VCaP (cell line): ENCODE data around the gene COL6A2.
A peak's percentile ranks its signal among the peaks of the same experiment; 100 is the strongest.

Source experiments
- H3K27ac ChIP-seq: fragments of 450-650 bp; 2 replicates; pipeline ENCODE4 v1.5.1; 2017
- TF ChIP-seq, protein P1 (sequence below): fragments of 450-650 bp; conservative IDR thresholded peaks from 2 replicates; pipeline ENCODE4 v1.5.1; 2017; ENCODE audit warnings: mild to moderate bottlenecking, moderate library complexity

Gene COL6A2

DNA sequence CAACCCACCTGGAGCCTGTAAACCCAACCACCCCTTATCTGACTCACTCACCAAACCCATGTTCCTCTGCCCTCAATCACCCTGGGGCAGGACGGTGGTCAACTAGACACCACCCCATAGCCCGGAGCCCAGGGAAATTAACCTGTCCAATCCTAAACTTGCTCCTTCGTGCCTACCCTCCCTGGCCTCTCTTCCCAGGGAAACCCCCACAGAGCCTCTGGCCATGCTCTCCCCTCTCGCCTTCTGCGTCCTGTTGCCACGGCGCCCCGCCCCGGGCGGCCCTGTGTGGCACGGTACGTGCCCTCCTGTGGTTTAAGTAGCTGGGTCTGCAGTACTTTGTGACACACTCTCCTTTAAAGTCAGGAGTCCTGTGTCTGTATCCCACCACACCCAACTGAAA is 61.5 kb downstream of the COL6A2 start:
- TF ChIP-seq, protein P1, sequence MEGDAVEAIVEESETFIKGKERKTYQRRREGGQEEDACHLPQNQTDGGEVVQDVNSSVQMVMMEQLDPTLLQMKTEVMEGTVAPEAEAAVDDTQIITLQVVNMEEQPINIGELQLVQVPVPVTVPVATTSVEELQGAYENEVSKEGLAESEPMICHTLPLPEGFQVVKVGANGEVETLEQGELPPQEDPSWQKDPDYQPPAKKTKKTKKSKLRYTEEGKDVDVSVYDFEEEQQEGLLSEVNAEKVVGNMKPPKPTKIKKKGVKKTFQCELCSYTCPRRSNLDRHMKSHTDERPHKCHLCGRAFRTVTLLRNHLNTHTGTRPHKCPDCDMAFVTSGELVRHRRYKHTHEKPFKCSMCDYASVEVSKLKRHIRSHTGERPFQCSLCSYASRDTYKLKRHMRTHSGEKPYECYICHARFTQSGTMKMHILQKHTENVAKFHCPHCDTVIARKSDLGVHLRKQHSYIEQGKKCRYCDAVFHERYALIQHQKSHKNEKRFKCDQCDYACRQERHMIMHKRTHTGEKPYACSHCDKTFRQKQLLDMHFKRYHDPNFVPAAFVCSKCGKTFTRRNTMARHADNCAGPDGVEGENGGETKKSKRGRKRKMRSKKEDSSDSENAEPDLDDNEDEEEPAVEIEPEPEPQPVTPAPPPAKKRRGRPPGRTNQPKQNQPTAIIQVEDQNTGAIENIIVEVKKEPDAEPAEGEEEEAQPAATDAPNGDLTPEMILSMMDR, result no peak
- no peak overlapping the region for H3K27ac ChIP-seq

DNA sequence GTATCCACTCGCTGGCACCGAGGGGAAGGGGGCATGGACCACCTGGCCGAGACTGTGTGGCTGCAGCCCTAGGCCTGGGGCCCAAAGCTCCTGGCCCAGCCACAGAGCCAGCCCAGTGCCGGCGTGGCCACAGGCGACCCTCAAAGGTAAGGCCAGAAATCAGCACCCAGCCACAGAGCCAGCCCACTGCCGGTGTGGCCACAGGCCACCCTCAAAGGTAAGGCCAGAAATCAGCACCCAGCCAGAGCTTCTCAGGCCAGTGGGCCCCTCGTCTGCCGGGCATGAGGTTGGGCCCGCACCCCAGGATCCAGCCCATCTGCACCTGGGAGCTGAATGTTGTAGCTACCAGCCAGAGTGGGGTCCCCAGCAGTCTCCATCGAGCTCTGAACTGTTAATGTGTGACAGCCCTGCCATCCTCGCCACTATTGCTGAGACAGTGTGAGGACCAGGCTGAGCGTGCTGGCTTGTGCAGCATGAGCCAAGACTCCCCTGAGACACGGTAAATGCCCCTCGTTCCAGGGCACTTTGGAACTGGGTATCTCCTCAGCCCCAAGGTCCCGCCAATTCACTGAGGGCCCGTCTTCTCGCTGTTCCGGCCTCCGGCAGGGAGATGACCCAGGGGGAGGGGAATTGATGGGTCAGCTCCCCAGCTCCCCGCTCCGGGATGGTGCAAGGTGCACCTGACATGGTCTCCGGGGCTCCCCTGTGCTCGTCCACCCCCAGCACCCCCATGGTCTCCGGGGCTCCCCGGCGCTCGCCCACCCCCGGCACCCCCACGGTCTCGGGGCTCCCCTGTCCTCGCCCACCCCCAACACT is 62.1 kb downstream of the COL6A2 start:
- TF ChIP-seq, protein P1, result no peak
- no peak overlapping the region for H3K27ac ChIP-seq

DNA sequence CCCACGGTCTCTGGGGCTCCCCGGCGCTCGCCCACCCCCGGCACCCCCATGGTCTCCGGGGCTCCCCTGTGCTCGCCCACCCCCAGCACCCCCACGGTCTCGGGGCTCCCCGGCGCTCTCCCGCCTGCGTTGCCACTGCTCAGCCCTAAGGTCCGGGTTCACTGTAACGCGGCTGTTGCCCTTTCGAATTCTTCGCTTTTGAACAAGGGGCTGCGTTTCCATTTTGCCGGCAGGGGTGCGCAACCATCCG is 62.7 kb downstream of the COL6A2 start:
- TF ChIP-seq, protein P1, result no peak
- no peak overlapping the region for H3K27ac ChIP-seq

DNA sequence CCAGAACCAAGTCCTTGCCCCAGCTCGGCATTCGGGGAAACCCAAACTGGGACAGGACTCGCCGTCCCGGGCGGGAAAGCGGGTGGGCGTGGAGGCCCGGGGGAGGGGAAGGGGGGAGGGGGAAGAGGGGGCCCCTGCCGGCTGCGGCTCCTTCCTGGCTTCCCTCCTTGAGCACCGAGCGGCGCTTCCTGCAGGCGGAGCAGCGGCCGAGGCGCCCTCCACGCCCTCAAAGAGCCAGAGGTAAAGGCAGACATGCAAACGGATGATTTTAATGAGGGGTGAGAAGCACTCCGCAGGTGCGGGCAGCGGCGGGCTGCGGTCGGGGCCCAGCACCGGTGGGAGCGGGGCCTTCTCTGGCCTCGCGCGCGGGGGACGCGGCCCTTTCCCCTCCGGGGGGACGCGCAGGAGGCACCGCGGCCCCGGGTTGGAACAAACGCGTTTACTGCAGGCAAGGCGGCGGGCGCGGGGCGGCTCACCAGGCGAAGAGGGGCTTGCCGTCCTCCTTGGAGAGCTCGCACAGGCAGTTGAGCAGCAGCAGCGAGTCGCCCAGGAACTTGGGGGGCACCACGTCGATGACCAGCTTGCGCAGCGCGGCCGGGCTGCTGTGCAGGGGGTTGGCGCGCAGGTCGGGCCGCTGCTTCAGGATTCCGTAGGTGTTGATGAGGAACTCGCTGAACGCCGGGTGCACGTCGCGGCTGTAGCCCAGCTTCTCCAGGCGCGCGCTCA is 63.2 kb downstream of the COL6A2 start:
- TF ChIP-seq, protein P1, result no peak
- peak overlapping the region; percentile 70 for H3K27ac ChIP-seq

DNA sequence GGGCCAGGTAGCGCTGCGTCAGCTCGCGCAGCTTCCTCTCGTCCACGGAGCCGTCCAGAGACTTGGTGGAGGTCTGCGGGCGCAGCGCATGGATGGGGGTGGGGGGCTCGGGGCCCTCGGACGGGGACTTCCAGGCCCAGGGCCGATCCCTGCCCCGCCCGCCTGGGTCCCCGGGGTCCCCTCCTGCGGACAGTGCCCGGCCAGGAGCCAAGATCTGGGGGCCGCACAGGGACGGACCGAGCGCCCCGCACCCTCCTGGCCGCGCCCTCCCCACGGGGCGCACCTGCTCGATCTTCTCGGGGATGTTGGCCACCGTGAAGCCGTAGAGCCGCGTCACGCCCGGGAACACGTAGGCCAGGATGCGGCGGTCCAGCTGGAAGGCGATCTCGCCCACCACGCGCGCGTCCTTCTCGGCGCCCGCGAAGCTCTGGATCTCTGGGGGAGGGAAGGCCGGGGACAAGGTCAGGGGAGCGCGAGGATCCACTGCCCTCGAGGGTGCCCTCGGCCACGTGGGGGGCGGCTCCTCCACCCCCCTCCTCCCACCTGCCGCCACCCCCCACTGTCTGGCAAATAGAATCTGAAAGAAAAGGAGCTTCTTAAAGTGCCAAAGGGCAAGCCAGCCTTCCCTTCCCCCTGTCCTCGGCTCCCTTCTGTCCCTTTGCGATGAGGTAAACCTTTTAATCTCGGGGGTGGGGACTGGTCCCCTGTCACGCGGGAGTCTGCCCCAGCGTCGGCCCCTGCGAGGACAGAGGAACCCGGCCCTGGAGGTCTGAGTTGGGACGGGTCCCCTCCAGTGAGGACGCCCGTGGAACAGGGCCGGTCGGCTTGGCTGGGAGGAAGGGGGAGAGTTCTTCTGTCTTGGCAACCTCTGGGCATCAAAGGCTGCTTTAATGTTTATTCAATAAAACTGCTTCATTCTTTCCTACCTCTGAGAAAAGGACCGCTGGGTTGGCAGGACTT is 64.0 kb downstream of the COL6A2 start:
- TF ChIP-seq, protein P1, result no peak
- peak overlapping the region; percentile 70 for H3K27ac ChIP-seq

DNA sequence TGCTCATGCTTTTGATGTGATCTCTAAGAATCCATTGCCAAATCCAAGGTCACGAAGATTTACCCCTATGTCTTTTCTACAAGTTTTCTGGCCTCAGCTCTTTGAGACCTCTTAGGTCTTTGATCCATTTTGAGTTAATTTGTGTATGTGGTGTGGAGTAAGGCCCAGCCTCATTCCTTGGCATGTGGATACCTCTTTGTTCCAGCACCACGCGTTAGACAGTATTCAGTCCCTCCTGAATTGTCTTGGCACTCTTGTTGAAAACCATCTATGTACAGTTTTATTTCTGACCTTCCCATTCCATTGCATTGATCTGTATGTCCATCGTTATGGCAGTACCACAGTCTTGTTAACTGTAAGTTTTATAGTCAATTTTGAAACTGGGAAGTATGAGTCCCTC is 65.5 kb downstream of the COL6A2 start:
- H3K27ac ChIP-seq, result no peak overlapping the region
- TF ChIP-seq, protein P1, result no peak

DNA sequence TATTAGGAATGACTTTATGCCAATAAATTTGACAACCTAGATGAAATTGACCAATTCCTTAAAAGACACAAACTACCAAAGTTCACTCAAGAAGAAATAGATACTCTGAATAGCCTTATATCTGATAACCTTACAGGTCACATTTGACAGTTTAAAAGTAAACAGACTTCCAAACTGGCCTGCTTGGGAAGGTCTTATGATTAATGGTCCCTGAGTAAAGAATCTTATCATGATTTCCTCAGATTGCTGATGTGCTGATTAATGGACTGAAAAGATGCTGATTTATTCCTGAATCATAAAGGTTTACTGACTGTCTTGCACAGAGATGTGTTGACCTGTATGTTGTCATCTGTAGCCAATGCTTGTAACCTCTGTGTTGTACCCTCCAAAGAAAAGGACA is 67.2 kb downstream of the COL6A2 start:
- no peak overlapping the region for H3K27ac ChIP-seq
- TF ChIP-seq, protein P1, result no peak
